Measurements from ENCODE around the gene NRAP.

Gene NRAP

DNA sequence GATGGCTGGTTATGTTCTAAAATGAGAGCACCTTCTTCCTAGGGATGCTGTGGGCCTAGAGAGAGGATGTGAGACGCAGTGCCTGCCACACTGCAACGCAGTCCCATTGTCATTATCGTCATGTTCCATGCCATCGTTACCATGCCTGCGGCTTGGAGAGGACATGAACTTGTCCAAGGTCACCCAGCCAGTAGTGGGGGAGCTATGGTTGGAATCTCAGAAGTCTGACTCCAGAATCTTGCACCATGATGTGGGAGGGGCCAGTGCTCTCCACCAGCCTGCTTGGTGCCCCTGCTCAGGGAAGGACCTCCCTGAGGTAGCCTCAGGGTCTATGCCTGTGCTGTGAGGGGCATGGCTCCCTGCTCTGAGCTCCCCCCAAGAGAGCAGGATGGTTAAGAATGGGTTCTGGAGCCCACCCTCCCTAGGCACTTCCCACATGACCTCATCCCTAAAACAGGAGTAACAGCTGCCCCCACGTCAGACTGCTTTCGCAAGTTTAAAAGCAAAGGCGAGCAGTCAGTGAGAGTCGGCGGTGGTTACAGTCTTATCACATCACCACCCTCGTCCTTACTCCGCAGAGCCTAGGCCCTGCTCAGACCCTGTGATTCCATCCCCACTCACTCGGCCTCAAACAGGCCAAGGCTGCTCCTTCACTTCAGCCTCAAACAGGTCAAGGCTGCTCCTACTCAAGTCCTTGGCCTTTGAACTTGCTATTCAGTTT is 60.6 kb downstream of the NRAP start:
- DNase-seq: no peak

DNA sequence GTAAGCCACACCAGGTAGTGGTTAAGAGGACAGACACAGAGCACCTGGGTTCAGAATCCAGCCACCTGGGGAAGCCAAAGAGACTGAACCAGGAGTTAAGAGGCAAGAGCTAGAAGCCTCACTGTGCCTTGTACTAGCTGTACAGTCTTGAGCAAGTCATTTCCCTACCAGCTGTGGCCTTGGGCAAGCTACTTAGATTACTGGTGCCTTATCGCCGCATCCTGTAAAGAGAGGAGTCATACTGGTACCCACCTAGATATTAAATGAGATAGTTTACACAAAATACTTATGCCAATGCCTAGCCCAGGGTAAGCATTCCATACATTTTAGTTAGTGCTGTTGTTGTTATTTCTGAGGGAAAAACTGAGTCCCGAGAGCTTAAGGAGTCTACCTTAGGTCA is 63.3 kb downstream of the NRAP start:
- no peak for DNase-seq

DNA sequence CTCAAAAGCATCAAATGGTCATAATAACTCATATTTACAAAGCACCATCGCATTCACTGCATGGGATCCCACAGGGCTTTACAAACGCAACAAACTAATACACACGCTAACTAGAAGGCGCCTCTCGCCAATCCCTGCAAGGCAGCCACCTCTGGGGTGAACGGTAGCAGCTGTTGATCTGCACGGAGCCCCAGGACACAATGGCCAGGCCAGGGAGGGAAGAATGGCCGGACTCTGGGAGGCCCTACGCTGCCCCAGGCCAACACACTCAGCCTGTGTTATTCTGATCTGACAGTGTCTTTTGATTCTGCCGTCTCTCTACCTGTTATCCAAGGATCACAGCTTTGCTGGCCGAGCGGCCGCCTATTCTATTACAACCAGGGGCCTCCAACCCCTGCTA is 69.2 kb downstream of the NRAP start:
- no peak for DNase-seq

DNA sequence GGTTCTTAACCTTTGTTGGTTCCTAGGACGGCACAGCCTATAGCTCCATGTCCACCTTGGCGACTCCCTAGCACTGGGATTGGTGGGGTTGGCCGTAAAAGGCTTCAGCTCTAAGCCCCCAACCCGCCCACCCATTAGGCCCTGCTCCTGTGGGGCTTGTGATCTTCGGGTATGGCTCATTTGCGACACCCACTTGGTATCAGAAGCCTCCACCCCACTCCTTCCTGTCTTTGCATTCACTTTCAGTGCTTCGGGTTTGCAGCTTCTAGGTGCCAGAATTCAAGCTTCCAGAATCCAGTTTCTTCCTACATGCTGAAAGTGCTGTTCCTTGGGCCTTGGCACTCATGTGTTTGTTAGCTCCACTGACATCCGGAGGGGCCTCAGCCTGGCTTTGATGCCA is 71.5 kb downstream of the NRAP start:
- no peak for DNase-seq

DNA sequence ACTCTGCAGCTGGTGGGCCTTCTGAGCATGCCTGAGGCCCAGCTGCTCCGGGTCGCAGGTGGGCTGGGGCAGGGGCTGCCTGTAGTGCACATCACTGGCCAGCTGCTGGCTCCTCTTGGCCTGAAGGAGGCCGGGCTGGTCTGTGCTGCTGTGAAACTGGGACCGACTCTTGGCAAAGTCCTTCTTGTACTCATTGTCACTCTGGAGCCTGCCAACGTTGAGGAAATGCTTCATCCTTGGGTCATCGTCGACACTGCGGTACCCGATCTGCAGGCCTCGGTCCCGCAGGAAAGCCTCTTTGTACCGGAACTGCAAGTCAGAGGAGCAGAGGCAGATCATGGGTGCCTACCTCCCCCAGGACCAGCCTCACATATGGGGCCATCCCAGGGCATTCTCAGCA is 73.3 kb downstream of the NRAP start:
- no peak for DNase-seq

DNA sequence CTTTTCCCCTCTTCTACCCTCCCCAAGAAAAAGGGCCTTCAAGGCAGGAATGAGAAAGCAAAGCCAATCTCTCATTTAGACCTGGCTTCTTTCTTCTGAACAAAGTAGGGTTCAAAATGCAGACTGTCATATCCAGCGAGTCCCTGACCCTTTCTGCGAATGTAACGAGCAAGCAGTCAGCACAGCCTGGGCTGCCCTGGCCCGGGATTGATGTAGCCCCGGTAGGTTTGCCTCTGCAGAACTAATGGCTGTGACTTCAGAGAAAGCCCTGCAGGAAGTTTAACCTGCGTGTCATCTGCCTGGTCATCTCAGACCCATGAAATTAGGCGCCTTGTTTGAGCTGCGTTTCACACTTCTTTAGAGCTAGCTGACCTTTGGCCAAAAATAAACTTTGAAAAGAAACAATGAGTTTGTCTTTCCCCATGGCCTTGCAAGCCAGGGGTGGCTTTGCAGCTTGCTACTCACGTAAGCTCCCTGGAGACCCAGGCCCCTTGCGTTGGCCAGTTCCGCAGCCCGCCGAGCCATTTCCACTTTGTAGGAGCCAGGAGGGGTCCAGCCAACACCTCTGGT is 74.6 kb downstream of the NRAP start:
- no peak for DNase-seq

DNA sequence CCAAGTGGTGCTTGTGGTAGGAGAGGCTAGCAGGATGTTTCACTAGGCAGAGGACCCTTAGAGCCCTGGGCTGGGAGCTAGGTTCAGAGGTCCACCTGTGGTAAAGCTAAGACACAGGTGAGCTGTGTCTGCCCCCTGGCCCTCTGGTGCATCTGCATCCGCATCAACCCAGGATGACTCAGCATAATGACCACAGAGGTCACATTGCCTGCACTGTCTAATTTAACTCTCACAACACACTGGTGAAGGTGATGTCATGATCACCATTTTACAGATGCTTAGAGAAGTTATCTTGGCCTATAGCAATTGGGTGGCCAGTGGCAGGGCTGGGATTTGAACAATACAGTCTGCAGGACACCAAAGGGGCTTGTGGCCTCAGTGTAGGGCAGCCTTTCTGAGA is 77.9 kb downstream of the NRAP start:
- DNase-seq: no peak

DNA sequence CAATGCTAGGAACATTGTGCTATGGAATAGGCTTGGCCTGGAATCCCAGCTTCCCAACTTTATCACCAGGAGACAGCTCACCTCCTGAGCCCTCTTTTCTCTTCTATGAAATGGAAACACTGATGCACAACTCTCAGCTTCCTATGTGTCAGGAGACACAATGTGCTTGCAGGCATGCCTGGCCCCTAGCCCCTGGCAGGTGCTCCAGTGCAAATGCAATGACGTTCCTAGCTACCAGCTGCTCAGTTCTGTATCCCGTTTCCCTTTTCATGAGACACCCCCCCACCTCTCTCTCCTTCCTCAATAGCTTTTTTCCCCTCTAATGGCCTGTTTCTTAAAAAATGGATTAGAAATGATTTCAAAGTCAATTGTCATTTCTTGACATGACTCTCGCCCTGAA is 80.3 kb downstream of the NRAP start:
- no peak for DNase-seq

DNA sequence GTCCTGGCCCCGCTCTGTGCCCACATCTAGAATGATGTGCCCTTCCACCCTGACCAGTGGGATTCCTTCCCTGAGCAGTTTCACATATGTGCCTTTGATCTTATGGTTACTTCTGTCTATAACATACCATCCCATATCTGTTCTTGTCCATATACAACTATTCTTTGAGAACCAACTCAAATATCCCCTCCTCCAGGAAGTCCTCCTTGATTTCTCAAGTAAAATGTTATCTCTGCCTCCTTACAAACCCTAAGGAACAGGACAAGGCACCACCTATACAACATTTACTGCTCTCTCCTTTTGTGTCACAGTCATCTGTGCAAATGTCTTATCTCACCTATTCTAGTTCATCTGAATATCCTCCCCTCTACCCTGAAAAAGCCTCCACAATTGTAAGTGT is 82.7 kb downstream of the NRAP start:
- no peak for DNase-seq

DNA sequence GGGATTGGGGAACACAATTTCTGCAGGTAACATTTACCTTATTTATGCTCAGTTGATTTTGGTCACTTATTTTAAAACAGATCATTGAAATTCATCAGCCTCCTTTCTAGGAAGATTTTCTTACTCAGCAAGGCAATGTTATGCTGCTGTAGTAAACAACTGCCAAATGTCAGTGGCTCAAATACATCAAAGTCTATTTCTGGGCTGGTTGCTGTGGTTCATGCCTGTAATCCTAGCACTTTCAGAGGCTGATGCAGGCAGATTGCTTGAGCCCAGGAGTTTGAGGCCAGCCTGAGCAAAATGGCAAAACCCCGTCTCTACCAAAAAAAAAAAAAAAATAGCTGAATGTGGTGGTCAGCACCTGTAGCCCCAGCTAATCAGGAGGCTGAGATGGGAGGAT is 85.1 kb downstream of the NRAP start:
- no peak for DNase-seq

DNA sequence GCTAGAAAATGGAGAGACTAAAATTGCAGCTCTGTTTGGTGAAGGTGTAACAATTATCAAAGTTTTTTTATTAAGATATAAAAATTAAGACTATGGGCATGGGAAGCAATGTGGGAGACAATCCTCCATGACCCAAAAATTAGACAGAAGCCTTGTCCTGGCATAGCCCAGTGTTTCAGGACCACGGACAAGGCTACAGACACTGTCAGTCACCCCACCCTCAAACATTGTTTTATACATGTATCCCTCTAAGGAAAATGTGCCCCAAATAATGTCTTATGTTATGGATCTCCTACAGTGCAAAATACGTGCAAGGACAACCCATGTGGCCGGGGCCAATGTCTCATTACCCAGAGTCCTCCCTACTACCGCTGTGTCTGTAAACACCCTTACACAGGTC is 87.0 kb downstream of the NRAP start:
- DNase-seq: no peak

DNA sequence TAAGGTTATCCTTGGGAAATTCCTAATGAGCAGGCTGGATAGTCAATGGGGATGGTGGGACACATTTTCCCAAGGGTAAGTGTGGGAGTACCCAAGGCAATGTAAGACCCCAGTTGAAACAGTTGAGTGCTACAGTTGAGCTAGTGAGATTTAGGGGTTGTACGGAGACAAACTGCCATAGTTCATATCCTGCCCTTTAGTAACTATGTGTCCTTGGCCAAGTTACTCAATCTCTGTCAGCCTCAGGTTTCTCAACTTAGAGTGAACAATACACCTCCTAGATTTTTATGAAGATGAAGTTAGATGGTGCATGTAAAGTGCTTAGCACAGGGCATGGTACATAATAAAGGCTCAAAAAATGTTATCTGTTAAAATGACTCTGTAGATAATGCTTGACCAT is 90.5 kb downstream of the NRAP start:
- DNase-seq: no peak

DNA sequence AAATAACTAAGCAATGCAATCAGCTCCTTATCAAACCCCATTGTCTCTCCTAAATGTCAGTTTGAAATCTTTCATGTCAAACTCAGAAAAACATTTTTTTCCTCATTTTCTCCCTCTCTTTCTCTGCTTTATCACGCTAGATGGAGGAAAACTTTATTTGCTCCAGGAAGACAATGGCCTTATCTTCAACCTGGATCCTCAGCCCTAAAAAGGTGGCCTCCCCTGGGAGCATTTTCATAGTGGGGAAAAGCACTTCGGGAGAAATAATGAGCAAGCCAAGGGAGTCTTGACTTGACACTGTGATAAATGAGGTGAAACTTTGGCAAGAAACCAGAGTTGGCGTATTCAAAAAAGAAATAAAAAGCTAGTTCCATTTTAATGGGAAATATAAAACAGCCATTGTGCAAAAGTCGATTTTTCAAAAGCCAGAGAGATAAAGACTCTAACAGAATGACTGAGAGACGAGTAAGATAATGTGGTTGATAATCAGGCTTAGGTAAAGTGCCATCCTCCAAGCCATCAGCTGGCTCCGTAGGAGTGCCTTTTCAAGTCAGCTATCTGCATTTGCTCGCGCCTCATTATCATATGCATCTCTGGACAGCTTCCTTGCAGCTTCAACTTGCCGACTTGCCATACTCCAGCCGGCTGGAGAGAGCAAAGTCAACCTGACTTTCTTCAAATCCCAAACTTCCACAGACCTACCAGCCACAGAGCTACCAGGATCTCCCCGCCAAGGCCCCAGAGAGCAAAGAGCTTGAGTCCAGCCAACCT is 91.1 kb downstream of the NRAP start:
- DNase-seq: no peak

DNA sequence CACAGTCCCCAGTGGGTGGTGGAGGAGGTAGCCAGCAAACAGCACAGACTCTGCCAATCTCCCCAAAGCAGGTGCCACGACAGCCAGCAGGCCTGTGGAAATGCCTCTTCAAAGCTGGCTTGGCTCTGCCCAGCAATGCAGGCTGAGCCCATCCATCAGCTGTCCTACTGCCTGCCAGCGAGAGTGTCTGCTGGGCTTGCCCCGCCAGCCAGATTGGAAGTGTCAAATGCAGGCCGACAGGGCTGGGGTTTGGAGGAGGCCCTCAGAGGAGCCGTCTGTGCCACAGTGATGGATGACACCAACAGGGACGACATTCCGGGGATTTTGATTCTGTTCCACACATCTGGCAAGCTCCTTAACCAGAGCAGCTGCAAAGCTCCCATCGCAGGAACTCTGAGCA is 94.3 kb downstream of the NRAP start:
- DNase-seq: no peak

DNA sequence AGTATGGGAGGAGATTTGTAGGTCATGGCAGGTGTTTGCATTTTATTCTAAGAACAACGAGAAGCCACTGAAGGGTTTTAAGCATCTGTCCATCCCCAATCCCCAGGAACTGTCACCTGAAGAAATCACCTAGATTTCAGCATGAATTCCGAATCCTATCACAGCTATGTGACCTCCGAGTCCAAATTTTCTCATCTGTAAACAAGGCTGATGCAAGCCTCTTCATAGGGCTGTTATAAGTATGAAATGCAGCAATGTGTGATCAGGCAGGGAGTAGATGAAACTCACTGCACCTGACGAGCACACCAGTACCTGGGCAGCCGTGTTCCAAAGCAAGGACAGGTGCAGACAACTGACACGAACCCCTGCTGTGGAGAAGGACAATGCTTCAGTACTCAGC is 97.0 kb downstream of the NRAP start:
- no peak for DNase-seq

DNA sequence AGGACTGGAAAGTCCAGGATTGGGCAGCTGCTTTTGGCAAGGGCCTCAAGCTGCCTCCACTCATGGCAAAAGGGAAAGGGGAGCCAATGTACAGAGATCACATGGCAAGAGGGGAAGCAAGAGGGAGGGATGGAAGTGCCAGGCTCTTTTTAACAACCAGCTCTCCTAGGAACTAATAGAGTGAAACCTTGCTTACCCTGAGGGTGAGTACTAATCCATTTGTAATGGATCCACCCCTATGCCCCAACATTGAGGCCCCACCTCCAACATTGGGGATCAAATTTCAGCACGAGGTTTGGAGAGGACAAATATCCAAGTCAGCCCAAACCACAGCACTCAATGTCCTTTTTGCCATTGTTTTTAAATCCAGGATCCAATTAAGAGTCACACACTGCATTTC is 98.5 kb downstream of the NRAP start:
- DNase-seq: no peak

DNA sequence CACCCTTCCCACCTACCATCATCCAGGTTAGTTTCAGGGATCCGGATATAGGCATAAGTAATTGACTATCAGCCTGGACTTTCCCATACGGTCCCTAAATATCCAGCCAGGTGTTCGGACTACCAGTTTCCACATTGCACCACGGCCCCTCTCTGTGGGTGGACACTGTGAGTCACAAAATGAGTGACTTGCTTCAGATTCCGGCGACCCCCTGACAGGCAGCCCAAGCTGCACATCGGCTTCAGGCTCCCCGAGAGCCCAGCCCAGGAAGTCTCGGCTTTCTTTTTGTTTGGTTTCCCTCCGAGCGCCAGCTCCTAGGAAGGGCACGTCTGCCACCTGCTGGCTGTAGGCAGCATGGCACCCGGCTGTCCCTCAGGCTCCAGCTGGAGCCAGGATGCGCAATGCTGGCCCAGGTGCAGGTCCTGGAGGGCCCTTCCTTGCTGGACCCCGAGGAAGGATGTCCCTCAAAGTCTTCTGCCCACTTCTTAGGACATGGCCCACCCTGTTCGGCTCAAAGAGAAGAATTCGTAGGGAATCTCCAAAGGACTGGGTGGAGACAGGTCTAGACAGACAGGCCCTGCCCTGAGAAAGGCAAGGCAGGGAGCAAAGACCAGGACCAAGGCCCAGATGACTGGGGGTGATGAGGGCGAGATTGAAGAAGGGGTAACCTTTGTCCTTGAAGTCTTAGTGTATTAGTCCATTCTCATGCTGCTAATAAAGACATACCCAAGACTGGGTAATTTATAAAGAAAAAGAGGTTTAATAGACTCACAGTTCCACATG is 100.3 kb downstream of the NRAP start:
- peak; percentile 75 for DNase-seq

DNA sequence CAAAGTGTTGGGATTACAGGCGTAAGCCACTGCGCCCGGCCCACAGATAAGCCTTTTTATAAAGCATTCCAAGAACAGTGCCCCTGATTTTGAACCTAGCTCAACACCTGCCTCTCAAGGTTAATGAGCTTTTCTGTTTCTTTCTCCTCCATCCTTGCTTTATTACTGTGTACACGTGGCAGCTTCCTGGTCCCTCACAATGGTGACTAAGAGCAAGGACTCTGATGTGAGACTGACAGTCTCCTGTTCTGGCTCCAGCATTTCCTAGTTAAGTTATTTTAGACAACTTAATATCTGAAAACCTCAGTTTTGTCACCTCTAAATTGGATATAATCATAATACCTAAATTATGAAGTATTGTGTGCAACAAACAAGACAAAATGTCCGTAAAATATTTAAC is 101.1 kb downstream of the NRAP start:
- no peak for DNase-seq

DNA sequence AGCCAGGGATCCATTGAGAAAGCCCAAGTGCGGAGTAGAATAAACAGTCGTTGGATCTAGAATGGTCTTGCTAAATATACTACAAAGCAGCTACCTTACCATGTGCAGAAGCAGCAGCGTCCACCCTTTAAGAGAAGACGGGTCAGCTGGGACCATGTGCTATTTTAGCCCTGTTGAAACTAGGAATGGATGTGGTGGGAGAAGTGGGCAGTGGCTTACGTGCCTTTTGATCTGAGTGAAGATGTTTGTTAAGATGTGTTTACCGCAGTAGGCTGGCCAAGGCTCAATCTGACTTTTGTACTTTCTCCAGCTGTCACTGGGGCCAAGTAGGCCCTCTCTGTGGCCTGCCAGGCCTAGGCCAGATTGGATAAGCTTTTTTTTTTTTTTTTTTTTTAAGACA is 101.8 kb downstream of the NRAP start:
- DNase-seq: no peak

DNA sequence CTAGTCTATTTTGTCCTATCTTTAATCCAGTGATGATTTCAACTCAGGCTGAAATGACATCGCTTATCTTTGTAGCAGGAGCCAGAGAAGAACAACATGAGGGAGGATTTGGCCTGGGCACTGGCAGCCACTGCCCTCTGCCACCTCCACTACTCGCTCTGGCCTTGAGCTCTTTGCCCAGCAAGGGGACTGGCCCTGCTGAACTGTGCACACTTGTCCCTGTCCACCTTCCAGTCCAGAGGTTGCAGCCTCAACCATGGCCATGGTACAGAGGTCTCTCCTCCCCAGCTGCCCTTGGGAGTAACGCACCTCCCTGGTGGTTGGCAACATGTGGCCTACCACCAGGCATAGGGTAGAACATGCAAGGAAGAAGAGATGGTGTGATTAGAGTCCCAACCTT is 102.6 kb downstream of the NRAP start:
- DNase-seq: no peak

DNA sequence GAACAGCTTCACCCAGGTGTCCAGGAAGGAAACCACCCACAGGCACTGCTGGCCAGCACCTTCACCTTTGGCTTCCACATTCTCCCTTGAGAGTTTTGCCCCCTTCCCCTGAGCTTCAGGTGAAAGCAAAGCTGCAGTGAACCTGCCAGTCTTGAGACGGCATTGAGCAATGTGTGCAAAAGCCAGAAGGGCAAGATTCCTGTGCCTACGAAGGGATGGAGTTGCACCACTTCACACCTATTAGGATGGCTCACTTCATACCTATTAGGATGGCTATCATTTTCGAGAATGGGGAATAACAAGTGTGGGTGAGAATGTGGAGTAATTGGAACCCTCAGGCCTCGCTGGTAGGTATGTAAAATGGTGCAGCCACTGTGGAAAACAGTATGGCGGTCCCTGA is 103.8 kb downstream of the NRAP start:
- no peak for DNase-seq

DNA sequence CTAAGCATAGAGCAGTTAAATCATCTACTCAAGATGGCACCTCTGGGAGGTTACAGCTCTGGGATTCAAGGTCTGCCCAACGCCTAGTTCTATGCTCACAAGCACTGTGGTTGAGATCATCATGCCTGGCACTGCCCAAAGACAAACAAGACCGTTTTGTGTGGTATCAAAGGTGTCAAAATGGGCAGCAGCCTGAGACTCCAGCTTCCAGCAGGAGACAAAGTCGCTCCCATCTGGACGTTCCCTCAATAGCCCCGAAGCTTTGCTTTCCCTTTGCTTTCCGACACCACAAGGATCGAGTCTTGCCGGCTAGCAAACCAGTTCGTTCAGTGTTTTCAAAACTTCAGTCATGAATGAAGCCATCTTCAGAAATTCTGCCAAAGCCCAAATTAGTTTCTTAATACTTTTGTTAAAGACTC is 105.9 kb downstream of the NRAP start:
- DNase-seq: no peak

DNA sequence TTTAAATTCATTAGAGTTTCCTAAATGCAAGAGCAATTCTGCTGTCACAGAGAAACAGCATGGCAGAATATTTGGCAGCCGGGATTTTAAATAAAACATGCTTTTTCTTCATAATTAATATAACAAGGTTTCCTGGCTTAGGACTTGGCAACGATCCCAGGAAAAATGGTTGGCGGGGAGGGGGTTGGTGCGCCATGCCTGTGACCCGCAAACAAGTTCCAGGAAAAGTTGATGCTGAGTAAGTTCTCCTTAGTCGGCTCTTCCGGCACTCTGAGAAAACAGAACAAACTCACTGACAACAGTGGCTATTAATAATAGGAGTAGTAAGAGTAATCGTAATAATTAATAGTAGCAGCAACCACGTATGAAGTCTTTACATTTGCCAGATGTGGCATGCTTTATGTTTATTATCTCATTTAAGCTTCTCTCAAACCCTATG is 106.4 kb downstream of the NRAP start:
- no peak for DNase-seq

DNA sequence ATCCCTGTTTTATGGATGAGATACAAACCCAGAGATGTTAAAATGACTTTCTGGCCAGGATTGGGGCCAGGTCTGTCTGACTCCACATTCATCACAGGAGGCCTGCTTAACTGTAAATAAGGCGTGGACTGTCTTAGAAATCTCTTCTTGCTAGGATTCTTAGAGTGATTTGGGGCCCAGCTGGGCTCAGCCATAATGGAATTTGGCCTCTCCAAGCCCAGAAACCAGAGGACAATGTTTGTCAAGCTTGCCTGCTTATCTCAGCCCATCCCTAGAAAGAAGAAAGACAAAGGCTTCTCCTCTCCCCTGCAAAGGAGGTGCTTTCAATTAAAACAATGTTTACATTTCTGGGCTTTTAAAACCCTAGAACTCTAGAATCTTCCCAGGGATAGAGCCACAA is 108.1 kb downstream of the NRAP start:
- no peak for DNase-seq

Measured in NCI-H1436 (cell line).